SK-N-MC (cell line): Measurements from ENCODE around the gene PDE6H.

Experiments used
- EZH2 ChIP-seq: fragments of 200-600 bp; sonication (generic); IDR thresholded peaks from one replicate; pipeline ENCODE4 v1.6.1; 2017; ENCODE audit warnings: antibody characterized with exemption
- FOXP2 ChIP-seq: optimal IDR thresholded peaks from 2 replicates; pipeline ENCODE3; 2011; ENCODE audit warnings: mild to moderate bottlenecking, moderate library complexity; ENCODE audit not compliant: insufficient read depth; ENCODE audit errors: extremely low read length, control extremely low read depth
- POLR2AphosphoS5 ChIP-seq: IDR thresholded peaks from 2 replicates; pipeline ENCODE4 v1.6.1; 2012; ENCODE audit warnings: mild to moderate bottlenecking, low read depth, low read length, borderline replicate concordance

DNA sequence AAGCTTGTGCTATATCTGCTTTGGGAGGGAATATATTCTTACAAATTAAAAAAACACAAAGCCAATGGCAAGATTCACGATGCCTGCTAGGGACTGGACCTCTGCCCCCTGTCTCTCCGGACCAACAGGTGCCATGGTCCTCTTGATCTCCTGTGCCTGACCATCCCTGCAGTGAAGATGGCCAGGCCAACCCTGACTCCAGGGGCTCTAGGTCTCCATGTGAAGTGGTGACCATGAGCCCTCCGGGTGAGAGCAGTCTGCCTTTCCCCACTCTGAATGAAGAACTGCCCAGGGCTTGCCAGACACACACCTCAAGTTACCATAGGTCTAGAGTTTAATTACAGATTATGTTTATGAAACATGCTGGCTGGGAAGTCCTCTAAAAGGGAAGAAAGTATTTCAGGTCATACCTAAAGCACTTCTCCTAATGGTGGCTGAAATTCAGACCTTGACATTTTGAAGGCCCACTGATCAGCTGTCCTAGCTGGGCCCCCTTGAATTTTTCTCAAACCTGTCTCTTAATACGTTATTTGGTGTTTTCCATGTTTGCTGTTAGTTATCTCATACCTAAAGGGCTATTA lies 12.8 kb upstream of the PDE6H start:
- no peak for TF ChIP-seq EZH2
- TF ChIP-seq POLR2AphosphoS5: no peak
- TF ChIP-seq FOXP2: no peak
